HG02763 (cell line): ENCODE measurements around the gene MYL6.

Experiments used
- ATAC-seq: cut with Tn5 transposase; IDR thresholded peaks from one replicate; pipeline ENCODE4 v1.9.1; 2021; ENCODE audit warnings: mild to moderate bottlenecking, moderate library complexity; ENCODE audit not compliant: unreplicated experiment

Gene MYL6

GRCh38 chr12:56129206-56129941 lies 28.8 kb upstream of the MYL6 start:
- peak; percentile 25 for ATAC-seq

DNA sequence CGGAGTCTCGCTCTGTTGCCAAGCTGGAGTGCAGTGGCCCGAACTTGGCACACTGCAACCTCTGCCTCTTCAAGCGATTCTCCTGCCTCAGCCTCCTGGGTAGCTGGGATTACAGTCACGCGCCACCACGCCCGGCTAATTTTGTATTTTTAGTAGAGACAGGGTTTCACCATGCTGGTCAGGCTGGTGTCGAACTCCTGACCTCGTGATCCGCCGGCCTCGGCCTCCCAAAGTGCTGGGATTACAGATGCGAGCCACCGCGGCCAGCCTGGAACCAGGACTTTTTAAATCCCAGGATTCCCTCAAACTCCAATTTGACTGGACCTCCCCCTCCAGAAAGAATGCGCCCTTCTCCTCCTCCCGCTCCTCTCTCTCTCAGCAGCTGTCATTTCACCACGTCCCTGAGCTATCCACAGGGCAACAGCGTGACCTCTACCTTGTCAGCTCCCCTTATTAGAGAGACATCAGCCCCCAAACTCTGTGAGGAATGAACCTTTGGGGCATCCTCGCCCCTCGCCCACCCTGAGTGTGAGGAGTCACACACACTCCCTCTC lies 28.1 kb upstream of the MYL6 start:
- ATAC-seq: no peak

- ATAC-seq: no peak
These were observed 27.3 kb upstream of the MYL6 start for GRCh38 chr12:56130876-56131275.

DNA sequence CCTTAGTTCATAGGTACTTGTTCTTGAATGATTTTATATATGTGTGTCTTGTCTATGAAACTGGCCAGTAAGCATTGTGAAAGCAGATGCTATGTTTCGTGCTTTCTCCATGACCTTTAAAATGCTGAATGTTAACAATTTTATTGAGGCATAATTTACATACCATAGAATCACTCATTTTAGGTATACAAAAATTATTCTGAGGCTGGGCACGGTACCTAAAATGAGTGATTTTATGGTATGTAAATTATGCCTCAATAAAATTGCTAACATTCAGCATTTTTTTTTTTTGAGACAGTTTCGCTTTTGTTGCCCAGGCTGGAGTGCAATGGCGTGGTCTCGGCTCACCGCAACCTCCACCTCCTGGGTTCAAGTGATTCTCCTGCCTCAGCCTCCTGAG lies 23.3 kb upstream of the MYL6 start:
- no peak for ATAC-seq

DNA sequence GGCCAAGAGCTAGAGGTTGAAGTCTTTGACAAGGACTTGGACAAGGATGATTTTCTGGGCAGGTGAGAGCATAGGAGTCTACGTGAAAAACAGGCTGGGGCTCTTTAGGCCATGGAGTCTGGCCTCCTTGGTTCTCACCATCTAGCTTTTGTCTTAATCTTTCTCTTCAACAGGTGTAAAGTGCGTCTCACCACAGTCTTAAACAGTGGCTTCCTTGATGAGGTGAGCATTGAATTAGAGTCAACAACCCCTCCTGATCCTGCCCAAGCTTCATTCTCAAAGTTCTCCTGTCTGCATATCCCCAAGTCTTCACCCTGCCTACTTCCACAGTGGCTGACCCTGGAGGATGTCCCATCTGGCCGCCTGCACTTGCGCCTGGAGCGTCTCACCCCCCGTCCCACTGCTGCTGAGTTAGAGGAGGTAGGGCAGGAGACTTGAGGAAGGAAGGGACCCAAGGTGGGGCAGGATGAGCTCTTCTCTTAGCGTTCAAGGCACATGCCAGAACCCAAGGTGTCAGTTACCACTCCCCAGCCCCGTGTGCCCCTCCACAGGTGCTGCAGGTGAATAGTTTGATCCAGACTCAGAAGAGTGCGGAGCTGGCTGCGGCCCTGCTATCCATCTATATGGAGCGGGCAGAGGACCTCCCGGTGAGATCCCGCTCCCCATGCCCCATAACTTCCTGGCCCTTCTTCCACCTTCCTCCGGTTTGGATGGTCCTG lies 20.1 kb upstream of the MYL6 start:
- ATAC-seq: no peak

DNA sequence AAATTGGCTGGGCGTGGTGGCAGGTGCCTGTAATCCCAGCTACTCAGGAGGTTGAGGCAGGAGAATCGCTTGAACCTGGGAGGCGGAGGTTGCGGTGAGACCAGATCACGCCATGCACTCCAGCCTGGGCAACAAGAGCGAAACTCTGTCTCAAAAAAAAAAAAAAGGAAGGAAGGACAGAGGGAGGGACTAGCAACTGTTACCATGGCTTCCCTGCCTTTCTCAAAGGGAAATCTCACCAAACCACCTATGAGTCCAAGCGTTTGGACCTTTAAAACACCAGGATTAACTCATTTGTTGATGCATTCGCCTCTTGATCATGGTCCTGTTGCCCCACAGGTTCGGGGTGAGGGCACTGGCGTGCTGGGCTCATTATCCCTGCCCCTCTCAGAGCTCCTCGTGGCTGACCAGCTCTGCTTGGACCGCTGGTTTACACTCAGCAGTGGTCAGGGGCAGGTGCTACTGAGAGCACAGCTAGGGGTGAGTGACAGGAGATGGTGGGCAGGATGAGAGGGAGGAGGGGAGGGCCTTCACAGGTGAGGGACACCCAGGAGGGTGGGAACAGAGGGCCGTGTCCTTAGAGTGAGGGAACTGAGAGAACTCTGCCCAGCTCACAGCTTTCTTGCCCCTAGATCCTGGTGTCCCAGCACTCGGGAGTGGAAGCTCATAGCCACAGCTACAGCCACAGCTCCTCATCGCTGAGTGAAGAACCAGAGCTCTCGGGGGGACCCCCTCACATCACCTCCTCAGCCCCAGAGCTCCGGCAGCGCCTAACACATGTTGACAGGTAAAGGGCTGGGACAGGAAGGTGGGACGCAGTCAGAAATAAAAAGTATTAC lies 16.0 kb upstream of the MYL6 start:
- no peak for ATAC-seq

GRCh38 chr12:56143217-56143616 lies 14.9 kb upstream of the MYL6 start:
- ATAC-seq: no peak

- no peak for ATAC-seq
These were observed 14.3 kb upstream of the MYL6 start for GRCh38 chr12:56143870-56144269.

DNA sequence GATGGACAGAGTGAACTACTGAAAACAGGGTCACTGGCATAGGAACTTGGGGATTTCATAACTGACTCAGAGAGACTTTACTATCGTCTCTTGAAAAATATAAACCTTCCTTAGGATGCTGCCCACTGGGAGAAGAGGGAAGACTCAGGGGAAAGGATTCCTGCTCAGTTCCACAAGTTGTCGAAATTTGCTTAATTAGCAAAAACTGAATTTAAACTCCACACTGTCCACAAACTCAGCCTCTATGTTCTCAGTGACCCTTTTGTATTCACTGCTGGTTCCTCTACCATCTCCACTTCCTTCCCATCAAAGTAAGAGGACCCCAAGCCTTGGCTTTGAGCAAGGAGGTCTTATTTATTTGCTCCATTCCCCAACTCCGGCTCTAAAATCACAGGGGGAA lies 12.9 kb upstream of the MYL6 start:
- no peak for ATAC-seq

GRCh38 chr12:56146492-56147460 lies 11.4 kb upstream of the MYL6 start:
- no peak for ATAC-seq

- ATAC-seq: no peak
These were observed 7.6 kb upstream of the MYL6 start for GRCh38 chr12:56150563-56150962.

DNA sequence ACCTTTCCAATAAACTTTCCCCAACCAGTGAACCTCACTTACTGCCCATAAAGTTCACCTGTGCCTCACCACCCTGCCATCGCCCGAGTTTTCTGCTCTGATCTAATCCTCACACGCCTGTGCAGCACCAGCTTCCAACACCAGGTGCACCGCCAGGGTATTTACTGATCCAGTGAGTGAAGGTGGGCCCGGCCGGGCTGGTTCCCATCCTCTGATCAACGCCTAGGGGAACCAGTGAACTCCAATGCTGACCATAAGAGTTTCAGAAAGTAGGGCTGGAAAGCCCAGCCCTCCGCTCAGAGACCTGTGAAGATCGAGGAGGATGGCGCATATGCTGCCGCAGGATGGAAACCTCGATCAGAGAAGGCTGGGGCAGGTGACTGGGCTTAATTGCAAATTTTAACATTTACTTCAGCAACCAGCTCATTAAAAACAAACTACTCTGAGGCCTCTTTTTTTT lies 6.5 kb upstream of the MYL6 start:
- peak; percentile 30 for ATAC-seq

DNA sequence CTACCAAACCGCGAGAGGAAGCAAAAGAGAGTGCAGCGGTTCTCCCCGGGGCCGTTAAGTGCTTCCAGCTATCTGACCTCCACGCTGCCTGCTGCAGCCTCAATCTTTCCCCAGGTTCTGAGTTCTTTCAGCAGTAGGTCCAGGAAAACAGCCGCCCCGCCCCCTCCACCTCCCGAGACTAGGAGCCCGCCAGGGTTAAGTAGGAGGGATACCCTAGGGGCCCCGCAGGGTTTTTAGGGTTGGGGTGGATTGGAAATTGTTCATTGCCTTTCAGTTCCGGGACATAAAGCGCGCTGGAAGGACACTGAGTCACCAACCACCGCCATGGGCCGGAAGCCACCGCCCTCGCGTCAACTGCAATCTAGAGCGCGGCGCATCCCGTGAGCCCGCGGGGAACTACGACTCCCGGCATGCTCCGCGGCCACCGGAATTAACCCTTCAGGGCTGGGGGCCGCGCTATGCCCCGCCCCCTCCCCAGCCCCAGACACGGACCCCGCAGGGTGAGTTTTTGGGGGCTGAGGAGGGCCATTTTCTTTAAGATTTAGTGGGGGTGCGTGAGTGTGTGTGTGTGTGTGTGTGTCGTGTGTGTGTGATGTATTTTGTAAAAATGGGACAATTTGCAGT lies 5.9 kb upstream of the MYL6 start, which contains the start of gene MYL6B:
MYL6B (plus strand) TSS at position 456 of the 624 bp plus-strand sequence. CDS start 1,332 bp downstream, outside the sequence.
- peak; percentile 92 for ATAC-seq

DNA sequence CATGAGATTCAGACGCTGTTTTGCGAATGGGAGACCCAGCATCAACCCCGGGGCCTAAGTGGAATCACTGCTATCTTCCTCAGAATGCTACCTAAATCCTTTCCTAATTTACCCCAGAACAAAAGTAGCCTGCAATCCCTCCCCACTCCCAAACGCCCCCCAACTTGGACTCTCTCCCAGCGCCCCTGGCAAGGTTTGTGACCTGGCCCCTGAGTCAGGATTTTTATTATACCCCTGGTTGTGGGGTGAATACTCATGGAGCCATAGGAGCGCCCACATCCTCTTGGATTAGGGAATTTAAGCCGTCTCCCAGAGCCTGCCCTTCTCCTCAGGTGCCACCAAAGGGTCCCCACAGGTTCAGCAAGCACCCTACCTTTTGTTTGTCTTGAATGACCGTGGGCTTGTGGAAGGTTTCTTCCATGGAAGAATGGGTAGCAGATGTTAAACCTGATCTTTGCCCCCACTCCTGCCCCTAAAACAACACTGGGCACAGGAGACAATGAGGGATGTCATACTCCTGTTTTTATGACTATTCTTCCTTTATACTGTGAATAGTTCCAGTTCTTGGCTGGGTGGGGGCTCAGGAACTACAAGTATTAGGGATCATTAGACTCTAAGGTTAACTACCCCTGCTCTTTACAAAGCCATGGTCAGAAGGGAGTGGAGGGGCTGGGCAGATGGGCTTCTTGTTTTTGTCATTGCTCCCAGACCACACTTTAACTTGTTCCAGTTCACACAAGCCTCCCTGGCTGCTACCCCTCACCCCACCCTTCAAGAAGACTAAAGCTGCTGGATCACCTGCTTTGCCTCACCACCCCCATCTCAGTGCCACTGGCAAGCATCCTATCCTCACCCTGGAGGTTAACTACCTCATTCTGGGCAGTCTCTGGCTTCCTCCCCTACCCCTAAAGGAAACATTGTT lies 5.1 kb upstream of the MYL6 start:
- no peak for ATAC-seq

- no peak for ATAC-seq
These were observed 4.5 kb upstream of the MYL6 start for GRCh38 chr12:56153678-56154065.

DNA sequence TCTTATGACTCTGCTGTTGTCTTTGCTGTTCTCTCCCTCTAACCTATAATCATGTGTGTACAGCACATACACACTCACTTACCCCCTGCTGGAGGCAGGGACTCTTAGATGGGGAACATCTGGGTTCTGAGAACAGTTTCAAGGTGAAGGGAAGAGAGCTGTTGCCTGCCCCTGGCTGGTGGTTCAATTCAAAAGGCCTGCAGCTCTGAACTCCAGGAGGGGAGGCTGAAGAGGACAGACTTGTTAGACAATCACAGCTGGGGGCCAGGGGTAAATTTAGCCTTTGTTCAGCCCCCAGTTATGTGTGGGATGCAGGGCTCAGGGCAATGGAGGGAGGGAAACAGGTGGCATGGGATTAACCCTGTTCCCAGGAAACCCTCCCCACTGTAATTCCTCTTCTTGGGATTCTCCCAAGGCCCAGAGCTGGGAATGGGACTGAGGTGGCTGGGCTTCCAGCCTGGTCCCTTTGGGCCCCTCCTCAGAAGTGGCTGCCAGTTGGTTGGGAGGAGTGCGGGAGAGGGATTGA lies 3.9 kb upstream of the MYL6 start:
- no peak for ATAC-seq

GRCh38 chr12:56154818-56155217 lies 3.3 kb upstream of the MYL6 start:
- no peak for ATAC-seq

- no peak for ATAC-seq
These were observed 2.8 kb upstream of the MYL6 start for GRCh38 chr12:56155256-56155845.
